OCI-LY7 (cell line): ENCODE data around the gene OR2A12. TPM values are rescaled to one million over a fixed set of nuclear protein-coding genes. Genes with fewer than 3 reads are reported as not detected.

ENCODE experiments used
- BruUV-seq: library from RNA; stranded (reverse); fragments of 400-500 nt; replicated peaks from 2 replicates; lab custom pipeline; 2021; lab: Mats Ljungman, UMichigan
- CTCF ChIA-PET: fragments of 300-600 bp; sonication (Branson Sonifier 250); formaldehyde crosslinking; loops from one replicate; lab custom pipeline; 2022; ENCODE audit warnings: antibody characterized with exemption; ENCODE audit not compliant: unreplicated experiment; lab: Charles Lee
- POLR2A ChIA-PET: fragments of 300-600 bp; sonication (Branson Sonifier 250); formaldehyde crosslinking; loops from one replicate; lab custom pipeline; 2022; ENCODE audit warnings: antibody characterized with exemption; lab: Charles Lee
- DNase-seq: peaks from one replicate; pipeline ENCODE4 v3.0.0-alpha.2; 2015; ENCODE audit warnings: low spot score
- H2AFZ ChIP-seq: fragments of 200-600 bp; sonication (generic), shearing (Covaris generic); 2 replicates; pipeline ENCODE4 v1.6.1; 2014; ENCODE audit warnings: mild to moderate bottlenecking, antibody characterized with exemption, low read length, moderate library complexity
- H3K27ac ChIP-seq: fragments of 200-600 bp; sonication (generic); 2 replicates; pipeline ENCODE4 v1.5.1; 2014; ENCODE audit warnings: mixed run types, low read depth, mild to moderate bottlenecking, moderate library complexity, low read length, inconsistent platforms; ENCODE audit not compliant: poor library complexity, severe bottlenecking
- H3K36me3 ChIP-seq: fragments of 200-600 bp; sonication (generic); 2 replicates; pipeline ENCODE4 v1.6.1; 2014; ENCODE audit warnings: mild to moderate bottlenecking, antibody characterized with exemption, low read length, moderate library complexity, mixed read lengths; ENCODE audit not compliant: insufficient read depth
- H3K4me1 ChIP-seq: fragments of 200-600 bp; sonication (generic); 2 replicates; pipeline ENCODE4 v1.5.1; 2014; ENCODE audit warnings: mild to moderate bottlenecking, low read length; ENCODE audit not compliant: insufficient read depth, poor library complexity, severe bottlenecking
- H3K4me2 ChIP-seq: fragments of 200-600 bp; sonication (generic); 2 replicates; pipeline ENCODE4 v1.6.1; 2014; ENCODE audit warnings: mild to moderate bottlenecking, low read length
- H3K4me3 ChIP-seq: fragments of 200-600 bp; sonication (generic); 2 replicates; pipeline ENCODE4 v1.5.1; 2014; ENCODE audit warnings: mild to moderate bottlenecking, low read depth, low read length; ENCODE audit not compliant: poor library complexity, severe bottlenecking
- H3K79me2 ChIP-seq: fragments of 200-600 bp; sonication (generic); 2 replicates; pipeline ENCODE4 v1.6.1; 2016; ENCODE audit warnings: low read depth, mild to moderate bottlenecking, low read length, moderate library complexity, mixed read lengths; ENCODE audit not compliant: insufficient read depth
- H3K9me2 ChIP-seq: fragments of 200-600 bp; sonication (generic); 2 replicates; pipeline ENCODE4 v1.6.1; 2016; ENCODE audit warnings: mild to moderate bottlenecking, low read length, mixed read lengths; ENCODE audit not compliant: insufficient read depth
- H3K9me3 ChIP-seq: fragments of 200-600 bp; sonication (generic); 2 replicates; pipeline ENCODE4 v1.6.1; 2014; ENCODE audit warnings: mild to moderate bottlenecking, mixed run types, low read length, mixed read lengths
- H4K20me1 ChIP-seq: fragments of 200-600 bp; sonication (generic); 2 replicates; pipeline ENCODE4 v1.6.1; 2014; ENCODE audit warnings: mild to moderate bottlenecking, antibody characterized with exemption, low read length, moderate library complexity, mixed read lengths; ENCODE audit not compliant: insufficient read depth
- EZH2phosphoT487 ChIP-seq: fragments of 200-600 bp; sonication (generic); IDR thresholded peaks from 2 replicates; pipeline ENCODE4 v1.6.1; 2018; ENCODE audit warnings: low read depth, borderline replicate concordance, mild to moderate bottlenecking, mixed run types, antibody characterized with exemption, low read length, moderate library complexity, mixed read lengths
- intact Hi-C: fragments of 100-400 bp; cut with micrococcal nuclease; formaldehyde crosslinking; loops from one replicate; pipeline ENCODE4 v1.10.0; 2022; ENCODE audit not compliant: unreplicated experiment
- total RNA-seq, 2 experiments: library from RNA; depleted of rRNA in 1 of 2; stranded (reverse); fragments of >200 nt in 1 of 2; shearing (Covaris generic) in 1 of 2; gene quantifications; 2 replicates each; pipeline ENCODE4 v1.2.3, GENCODE V29; 2014 to 2022
- TF ChIP-seq, protein P1 (sequence below): fragments of 200-600 bp; sonication (generic); conservative IDR thresholded peaks from 2 replicates; pipeline ENCODE4 v1.5.1; 2014; ENCODE audit warnings: mild to moderate bottlenecking, antibody characterized with exemption, low read length, moderate library complexity, mixed read lengths

The OR2A12 gene
- total RNA-seq, 2 experiments from 2014 or later: not detected

DNA sequence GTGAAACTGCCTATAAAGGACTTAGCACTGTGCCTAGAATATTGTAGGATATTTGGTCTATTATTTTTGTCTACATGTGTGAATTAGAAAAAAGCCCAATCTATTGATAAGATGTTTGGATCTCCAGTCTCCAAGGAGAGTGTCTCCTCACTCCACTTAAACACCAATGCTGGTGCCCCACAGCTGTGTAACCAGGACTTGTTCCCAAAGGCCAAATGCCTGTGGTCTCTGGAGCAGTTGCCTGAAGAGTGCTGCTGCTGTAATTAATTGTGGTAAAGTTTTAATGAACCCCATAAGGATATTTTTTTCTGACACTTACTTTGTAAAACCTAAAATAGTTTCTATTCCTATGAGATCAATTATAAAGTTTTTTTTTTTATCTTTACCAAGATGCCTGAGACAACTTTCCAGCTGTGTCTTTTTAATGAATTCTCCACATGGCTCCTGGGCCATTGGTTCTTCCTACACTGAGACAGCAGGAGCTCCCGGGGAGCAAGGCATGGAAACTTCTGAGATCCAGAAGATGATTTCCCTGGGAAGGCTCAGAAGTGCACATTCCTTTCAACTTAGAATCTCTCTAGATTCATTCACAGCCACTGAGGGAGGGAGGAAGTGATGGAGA is 48.6 kb upstream of the OR2A12 start:
- no peaks in the 10 kb centered on the region for H3K9me2 ChIP-seq
- H3K79me2 ChIP-seq: no peaks in the 10 kb centered on the region
- H4K20me1 ChIP-seq: no peaks in the 10 kb centered on the region
- H2AFZ ChIP-seq: no peak overlapping the region
- DNase-seq: no peak
- ChIA-PET POLR2A (interaction anchor here (0.6 to 0.9 kb wide), 3 partner anchors 11 to 671 kb away, joined by 3 to 4 read pairs (median 3); no protein-coding TSS in a partner anchor), CTCF (no interaction called here)
- H3K36me3 ChIP-seq: no peaks in the 10 kb centered on the region
- H3K9me3 ChIP-seq: no peaks in the 10 kb centered on the region
- intact Hi-C loops: no loop called here
- no peak overlapping the region for H3K27ac ChIP-seq
- no peak overlapping the region for H3K4me3 ChIP-seq
- BruUV-seq: no TSS peak
- H3K4me2 ChIP-seq: no peak overlapping the region
- H3K4me1 ChIP-seq: no peaks in the 10 kb centered on the region
- no peak for TF ChIP-seq EZH2phosphoT487
- TF ChIP-seq, protein P1, sequence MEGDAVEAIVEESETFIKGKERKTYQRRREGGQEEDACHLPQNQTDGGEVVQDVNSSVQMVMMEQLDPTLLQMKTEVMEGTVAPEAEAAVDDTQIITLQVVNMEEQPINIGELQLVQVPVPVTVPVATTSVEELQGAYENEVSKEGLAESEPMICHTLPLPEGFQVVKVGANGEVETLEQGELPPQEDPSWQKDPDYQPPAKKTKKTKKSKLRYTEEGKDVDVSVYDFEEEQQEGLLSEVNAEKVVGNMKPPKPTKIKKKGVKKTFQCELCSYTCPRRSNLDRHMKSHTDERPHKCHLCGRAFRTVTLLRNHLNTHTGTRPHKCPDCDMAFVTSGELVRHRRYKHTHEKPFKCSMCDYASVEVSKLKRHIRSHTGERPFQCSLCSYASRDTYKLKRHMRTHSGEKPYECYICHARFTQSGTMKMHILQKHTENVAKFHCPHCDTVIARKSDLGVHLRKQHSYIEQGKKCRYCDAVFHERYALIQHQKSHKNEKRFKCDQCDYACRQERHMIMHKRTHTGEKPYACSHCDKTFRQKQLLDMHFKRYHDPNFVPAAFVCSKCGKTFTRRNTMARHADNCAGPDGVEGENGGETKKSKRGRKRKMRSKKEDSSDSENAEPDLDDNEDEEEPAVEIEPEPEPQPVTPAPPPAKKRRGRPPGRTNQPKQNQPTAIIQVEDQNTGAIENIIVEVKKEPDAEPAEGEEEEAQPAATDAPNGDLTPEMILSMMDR: no peak

DNA sequence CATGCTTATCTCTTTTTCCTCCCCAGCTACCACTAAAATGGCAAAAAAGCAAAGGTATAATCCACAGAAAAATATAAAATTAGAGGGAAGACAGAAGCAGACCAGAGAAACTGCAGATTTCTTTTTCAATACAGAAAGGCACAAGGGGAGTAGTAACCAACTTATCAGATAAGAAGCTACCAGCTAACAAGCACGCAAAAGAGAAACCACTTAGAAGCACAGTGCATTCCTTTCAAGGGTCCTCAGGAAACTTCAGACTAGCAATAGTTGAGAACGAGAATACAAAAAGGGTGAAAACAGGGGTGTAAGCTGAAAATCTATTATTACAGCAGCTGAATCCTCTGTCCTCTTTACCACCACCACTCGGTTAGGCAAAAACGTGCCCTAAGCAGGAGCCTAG is 47.2 kb upstream of the OR2A12 start:
- Histone ChIP-seq H3K79me2 (no peaks in the 10 kb centered on the region), H3K9me2 (no peaks in the 10 kb centered on the region), H3K4me3 (no peak overlapping the region), H3K4me2 (no peak overlapping the region), H3K36me3 (no peaks in the 10 kb centered on the region), H3K27ac (no peak overlapping the region), H3K4me1 (no peaks in the 10 kb centered on the region), H2AFZ (no peak overlapping the region), H3K9me3 (no peaks in the 10 kb centered on the region), H4K20me1 (no peaks in the 10 kb centered on the region)
- TF ChIP-seq EZH2phosphoT487: no peak
- TF ChIP-seq, protein P1: no peak
- POLR2A ChIA-PET: no interaction called here
- no peak for DNase-seq
- CTCF ChIA-PET: no interaction called here
- intact Hi-C loops: no loop called here
- no TSS peak for BruUV-seq

DNA sequence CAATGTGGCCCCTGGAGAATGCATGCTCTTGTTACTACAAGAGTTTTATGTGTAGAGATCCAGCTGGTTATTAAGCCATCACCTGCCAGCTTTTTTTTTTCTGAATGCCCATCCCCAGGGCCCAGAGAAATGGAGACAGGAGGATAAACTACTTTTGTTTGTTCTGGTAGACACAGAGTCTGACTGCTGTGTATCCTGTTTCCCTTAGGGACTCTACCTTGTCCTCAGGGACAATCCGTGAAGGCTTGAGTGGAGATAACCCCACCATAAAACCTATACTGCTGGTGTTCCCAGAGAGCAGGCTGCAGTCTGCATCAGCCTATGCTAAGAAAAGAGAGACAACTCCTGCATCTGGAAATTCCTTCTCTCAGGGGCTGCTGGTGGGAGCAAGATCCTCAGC is 37.4 kb upstream of the OR2A12 start, which contains the start of gene OR2A5:
OR2A5 (plus strand) TSS at position 301 of the 400 bp plus-strand sequence. CDS start 1,454 bp downstream, outside the sequence.
- Histone ChIP-seq H3K27ac (no peak within 1 kb of the TSS), H4K20me1 (no peaks in the 10 kb centered on the region), H2AFZ (no peak within 1 kb of the TSS), H3K36me3 (no peaks in the 10 kb centered on the region), H3K9me2 (no peaks in the 10 kb centered on the region), H3K4me2 (no peak within 1 kb of the TSS), H3K4me1 (no peaks in the 10 kb centered on the region), H3K79me2 (no peaks in the 10 kb centered on the region), H3K9me3 (no peaks in the 10 kb centered on the region), H3K4me3 (no peak within 1 kb of the TSS)
- TF ChIP-seq, protein P1: no peak
- TF ChIP-seq EZH2phosphoT487: no peak
- intact Hi-C loops: no loop called here
- DNase-seq: no peak
- ChIA-PET CTCF (no interaction called here), POLR2A (interaction anchor here (0.7 kb wide), 1 partner anchor 11 kb away, joined by 4 read pairs; no protein-coding TSS in a partner anchor)
- no TSS peak for BruUV-seq
